Adrenal gland (tissue), 5 donors: ENCODE data around the gene FAF1.

Experiments
- POLR2A ChIP-seq, 2 donors: fragments of 450-650 bp; IDR thresholded peaks; one replicate each; pipeline ENCODE4 v1.6.1; 2017; ENCODE audit warnings: antibody characterized with exemption in 2 of 2, mild to moderate bottlenecking in 2 of 2, moderate library complexity in 1 of 2
- TF ChIP-seq, protein P1 (sequence below), 6 experiments: fragments of 450-650 bp in 4 of 6; fragments of 200-600 bp in 2 of 6; sonication (generic) in 1 of 6; IDR thresholded peaks; 1 replicate in 5 of 6; 2 replicates in 1 of 6; pipeline versions ENCODE4 v1.5.1 to v1.8.0; 2016 to 2021; ENCODE audit warnings: antibody characterized with exemption in 6 of 6, mild to moderate bottlenecking in 2 of 6, moderate library complexity in 1 of 6
- donor health status: DM: no; HTN: no; CAD: no.

DNA sequence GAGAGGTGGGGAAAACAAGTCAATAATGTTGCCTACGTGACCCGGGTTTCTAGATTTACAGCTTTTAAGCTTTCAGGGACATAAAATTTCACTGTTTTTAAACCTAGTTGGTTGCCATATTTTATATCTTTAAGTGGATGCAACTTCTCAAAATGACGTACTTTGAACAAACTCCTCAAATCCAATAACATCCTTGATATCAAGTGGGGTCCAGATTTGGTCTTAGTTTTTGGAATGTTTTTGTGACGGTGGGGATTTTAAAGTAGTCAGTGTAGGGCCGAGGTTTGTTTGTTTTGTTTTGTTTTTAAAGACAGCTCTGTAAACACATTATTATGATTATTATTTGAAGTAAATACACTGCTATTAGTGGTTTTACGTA is 10.4 kb upstream of the FAF1 start:
- no peak for TF ChIP-seq POLR2A (IDR thresholded peaks at IDR 0.05)
- TF ChIP-seq, protein P1, sequence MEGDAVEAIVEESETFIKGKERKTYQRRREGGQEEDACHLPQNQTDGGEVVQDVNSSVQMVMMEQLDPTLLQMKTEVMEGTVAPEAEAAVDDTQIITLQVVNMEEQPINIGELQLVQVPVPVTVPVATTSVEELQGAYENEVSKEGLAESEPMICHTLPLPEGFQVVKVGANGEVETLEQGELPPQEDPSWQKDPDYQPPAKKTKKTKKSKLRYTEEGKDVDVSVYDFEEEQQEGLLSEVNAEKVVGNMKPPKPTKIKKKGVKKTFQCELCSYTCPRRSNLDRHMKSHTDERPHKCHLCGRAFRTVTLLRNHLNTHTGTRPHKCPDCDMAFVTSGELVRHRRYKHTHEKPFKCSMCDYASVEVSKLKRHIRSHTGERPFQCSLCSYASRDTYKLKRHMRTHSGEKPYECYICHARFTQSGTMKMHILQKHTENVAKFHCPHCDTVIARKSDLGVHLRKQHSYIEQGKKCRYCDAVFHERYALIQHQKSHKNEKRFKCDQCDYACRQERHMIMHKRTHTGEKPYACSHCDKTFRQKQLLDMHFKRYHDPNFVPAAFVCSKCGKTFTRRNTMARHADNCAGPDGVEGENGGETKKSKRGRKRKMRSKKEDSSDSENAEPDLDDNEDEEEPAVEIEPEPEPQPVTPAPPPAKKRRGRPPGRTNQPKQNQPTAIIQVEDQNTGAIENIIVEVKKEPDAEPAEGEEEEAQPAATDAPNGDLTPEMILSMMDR (IDR thresholded peaks at IDR 0.05), result no peak
